Measurements from ENCODE around the gene MAGEB4.

MAGEB4 gene

DNA sequence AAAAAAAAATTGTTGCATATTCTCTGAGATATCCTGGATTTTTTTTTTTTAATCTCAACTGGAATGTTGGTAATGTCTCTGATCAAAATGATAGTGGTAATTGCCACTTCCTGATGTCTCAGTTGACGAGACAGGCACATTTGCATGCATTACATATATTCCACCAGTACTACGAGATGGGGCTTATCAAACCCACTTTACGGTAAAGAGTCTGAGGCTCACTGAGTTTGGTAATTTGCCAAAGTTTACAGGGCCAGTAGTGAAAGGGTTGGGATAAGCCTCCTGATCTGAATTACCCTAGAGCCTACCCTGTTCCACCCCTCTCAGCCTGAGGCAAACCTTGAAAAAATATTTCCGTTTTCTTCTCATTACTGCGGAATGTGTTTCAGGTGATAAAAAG is 21.1 kb upstream of the MAGEB4 start:
- TF ChIP-seq, protein P1, sequence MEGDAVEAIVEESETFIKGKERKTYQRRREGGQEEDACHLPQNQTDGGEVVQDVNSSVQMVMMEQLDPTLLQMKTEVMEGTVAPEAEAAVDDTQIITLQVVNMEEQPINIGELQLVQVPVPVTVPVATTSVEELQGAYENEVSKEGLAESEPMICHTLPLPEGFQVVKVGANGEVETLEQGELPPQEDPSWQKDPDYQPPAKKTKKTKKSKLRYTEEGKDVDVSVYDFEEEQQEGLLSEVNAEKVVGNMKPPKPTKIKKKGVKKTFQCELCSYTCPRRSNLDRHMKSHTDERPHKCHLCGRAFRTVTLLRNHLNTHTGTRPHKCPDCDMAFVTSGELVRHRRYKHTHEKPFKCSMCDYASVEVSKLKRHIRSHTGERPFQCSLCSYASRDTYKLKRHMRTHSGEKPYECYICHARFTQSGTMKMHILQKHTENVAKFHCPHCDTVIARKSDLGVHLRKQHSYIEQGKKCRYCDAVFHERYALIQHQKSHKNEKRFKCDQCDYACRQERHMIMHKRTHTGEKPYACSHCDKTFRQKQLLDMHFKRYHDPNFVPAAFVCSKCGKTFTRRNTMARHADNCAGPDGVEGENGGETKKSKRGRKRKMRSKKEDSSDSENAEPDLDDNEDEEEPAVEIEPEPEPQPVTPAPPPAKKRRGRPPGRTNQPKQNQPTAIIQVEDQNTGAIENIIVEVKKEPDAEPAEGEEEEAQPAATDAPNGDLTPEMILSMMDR (IDR thresholded peaks at IDR 0.05; ENCODE audit: borderline replicate concordance, insufficient read depth, low read depth, low read length), result no peak
- H3K4me3 ChIP-seq (ENCODE audit: low read depth, low read length), result no peak overlapping the region

DNA sequence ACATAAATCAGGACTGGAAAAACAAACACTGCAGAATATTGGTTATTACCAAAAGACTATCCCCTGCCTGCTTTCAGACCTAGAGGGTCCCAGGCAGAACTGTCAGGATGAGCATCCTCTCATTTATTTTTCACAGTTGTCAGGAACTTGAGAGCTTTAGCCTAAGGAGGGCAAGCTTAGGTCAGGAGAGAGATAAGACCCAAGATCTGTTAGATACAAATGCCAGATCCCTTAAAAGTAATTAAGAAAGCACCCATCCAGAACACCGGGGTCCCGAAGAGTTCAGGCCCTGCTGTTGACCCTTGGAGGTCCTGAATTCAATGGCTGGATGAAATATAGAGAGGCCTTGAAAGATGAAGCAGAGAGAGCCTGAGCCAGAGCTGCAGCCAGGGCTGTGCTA is 17.3 kb upstream of the MAGEB4 start:
- H3K4me3 ChIP-seq (ENCODE audit: low read depth, low read length), result no peak overlapping the region
- TF ChIP-seq, protein P1 (IDR thresholded peaks at IDR 0.05; ENCODE audit: borderline replicate concordance, insufficient read depth, low read depth, low read length), result no peak

DNA sequence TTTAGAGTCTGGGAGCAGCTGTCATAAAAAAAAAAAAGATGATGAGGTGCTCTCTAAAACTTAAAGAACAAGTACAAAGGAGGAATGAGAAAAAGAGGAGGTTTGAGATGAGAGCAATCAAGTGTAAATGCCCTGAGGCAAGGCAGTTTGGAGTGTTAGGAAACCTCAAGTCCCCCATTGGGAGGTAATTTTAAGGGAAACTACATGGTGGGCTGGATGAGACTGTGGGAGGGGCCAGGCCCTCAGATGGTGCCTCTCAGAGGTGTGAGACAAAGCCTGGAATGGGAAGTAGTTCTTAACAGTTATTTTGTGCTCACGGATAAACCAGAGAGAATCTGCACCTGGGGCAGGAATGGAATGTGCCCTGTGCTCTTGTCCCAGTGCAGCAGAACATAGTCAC is 13.3 kb upstream of the MAGEB4 start:
- no peak overlapping the region for H3K4me3 ChIP-seq (ENCODE audit: low read depth, low read length)
- TF ChIP-seq, protein P1 (IDR thresholded peaks at IDR 0.05; ENCODE audit: borderline replicate concordance, insufficient read depth, low read depth, low read length), result no peak

DNA sequence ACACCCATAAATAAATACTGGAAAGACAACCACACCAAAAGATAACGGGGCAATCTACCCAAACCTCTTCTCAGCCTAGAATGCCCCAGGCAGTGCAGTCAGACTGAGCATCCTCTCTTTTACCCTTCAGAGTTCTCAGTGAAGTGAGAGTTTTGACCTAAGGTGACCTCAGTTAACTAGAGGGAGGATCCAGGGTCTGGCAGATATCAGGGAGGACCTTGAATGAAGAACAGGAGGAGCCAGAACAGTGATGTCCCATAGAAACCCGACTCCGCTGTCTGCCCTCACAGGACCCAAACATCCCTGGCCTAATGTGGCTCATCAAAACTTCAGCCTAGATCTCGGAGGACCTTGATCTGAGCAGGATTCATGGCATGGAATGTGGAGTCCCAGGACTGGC is 11.4 kb upstream of the MAGEB4 start, which contains the start of gene MAGEB3:
TSS of gene MAGEB3 (plus strand) at position 263 of the 400 bp plus-strand sequence. CDS start 5,268 bp downstream, outside the sequence.
- TF ChIP-seq, protein P1 (IDR thresholded peaks at IDR 0.05; ENCODE audit: borderline replicate concordance, insufficient read depth, low read depth, low read length), result no peak
- H3K4me3 ChIP-seq (ENCODE audit: low read depth, low read length), result no peak within 1 kb of the TSS

DNA sequence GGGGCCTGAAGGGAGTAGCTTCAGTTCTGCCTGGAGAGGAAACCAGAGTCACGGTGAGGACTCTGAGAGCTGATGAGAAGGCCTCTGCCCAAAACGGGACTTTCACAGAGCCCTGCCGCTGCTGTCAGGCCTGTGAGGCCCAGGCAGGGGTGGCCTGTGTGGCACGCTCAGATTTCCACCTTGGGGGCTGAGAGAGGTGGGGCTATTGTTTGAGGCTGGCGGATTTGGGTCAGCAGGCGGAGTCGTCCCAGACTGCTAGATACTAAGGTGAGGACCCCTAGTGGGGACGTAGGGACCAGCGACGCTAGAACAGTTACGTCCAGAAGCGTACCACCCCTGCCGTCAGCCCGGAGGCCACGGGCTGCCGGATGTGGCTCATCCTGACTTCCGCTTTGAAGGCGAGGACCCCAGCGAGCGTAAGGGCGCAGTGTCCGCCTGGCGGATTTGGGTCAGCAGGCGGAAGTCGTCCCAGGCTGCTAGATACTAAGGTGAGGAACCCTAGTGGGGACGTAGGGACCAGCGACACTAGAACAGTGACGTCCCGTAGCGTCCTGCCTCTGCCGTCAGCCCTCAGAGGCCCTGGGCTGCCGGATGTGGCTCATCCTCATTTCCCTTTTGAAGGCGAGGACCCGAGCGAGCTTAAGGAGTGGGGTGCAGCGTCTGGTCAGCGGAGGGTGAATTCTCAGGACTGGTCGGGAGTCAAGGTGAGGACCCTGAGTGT is 5.1 kb downstream of the MAGEB4 start, which contains the start of gene MAGEB1:
TSS of gene MAGEB1 (plus strand) at position 378 of the 721 bp plus-strand sequence. CDS start 3,348 bp downstream, outside the sequence.
- TF ChIP-seq, protein P1 (IDR thresholded peaks at IDR 0.05; ENCODE audit: borderline replicate concordance, insufficient read depth, low read depth, low read length), result 0 out of 2 replicates have a peak, but pooled peaks have one; percentile 12
- no peak within 1 kb of the TSS for H3K4me3 ChIP-seq (ENCODE audit: low read depth, low read length)

DNA sequence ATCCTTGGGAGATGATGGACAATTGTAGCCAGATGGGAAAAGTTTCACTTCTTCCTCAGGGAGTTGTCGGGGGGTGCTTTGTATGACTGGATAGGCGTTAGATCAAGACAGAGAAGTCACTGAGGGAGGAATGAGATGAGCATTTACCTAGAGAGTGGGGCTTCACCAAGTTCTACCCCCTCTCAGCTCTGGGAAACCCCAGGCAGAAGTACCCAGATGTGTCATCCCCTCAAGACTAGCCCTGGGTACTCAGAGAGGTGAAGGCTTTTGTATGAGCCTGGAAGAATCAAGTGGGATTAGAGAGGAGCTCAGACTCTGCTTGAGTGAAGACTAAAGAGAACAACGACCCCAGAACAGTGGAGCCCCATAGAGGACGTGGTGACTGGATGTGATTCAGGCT is 7.1 kb downstream of the MAGEB4 start:
- TF ChIP-seq, protein P1 (IDR thresholded peaks at IDR 0.05; ENCODE audit: borderline replicate concordance, insufficient read depth, low read depth, low read length), result no peak
- no peak overlapping the region for H3K4me3 ChIP-seq (ENCODE audit: low read depth, low read length)

DNA sequence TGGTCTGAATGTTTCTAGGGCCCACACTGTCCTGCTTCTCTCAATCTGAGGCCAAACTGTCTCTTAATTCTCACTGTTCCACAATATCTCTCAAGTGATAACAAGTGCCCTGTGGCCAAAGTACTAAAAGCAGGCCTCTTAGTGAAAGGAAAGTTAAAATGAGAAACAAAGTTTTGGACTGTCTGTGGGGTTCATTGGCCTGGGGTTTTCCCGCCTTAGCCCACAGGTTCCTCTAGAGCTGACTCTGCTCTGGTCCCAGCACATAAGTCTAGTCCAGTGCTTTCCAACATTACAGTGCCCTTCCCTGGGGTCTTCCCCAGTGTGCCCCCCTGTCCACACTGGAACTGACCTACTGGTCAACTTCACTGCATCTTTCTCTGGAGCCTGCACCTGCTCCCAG is 11.5 kb downstream of the MAGEB4 start:
- TF ChIP-seq, protein P1 (IDR thresholded peaks at IDR 0.05; ENCODE audit: borderline replicate concordance, insufficient read depth, low read depth, low read length), result no peak

More for the DNA sequence above, 11.5 kb downstream of the MAGEB4 start:
- no peak overlapping the region for H3K4me3 ChIP-seq (ENCODE audit: low read depth, low read length)

All from GM12875 (cell line).